BLaER1 treated with 17β-estradiol and CSF1 and Interleukin-3, amounts not matched to agents 10 nM and 100 nM (cell line): ENCODE data around the gene TTC21B.
"Not testable (repeated sequence)": the region's sequence is repeated elsewhere in the genome, so short reads cannot be mapped to it uniquely, and the experiment has no call there.

Experiments
- H3K27ac ChIP-seq, 11 experiments: shearing (Covaris generic); formaldehyde crosslinking; 2 replicates each; pipeline ENCODE4 v1.8.1; 2022
- H3K27me3 ChIP-seq, 11 experiments: shearing (Covaris generic); formaldehyde crosslinking; 2 replicates each; pipeline ENCODE4 v1.8.1; 2022
- H3K36me3 ChIP-seq, 11 experiments: shearing (Covaris generic); formaldehyde crosslinking; 2 replicates each; pipeline ENCODE4 v1.8.1; 2022
- H3K4me1 ChIP-seq, 10 experiments: shearing (Covaris generic); formaldehyde crosslinking; 2 replicates each; pipeline ENCODE4 v1.8.1; 2022
- H3K4me2 ChIP-seq, 11 experiments: shearing (Covaris generic); formaldehyde crosslinking; 2 replicates each; pipeline ENCODE4 v1.8.1; 2022
- H3K4me3 ChIP-seq, 10 experiments: shearing (Covaris generic); formaldehyde crosslinking; 2 replicates each; pipeline ENCODE4 v1.8.1; 2022
- H3K9ac ChIP-seq, 11 experiments: shearing (Covaris generic); formaldehyde crosslinking; 2 replicates each; pipeline ENCODE4 v1.8.1; 2022
- H3K9me3 ChIP-seq, 11 experiments: shearing (Covaris generic); formaldehyde crosslinking; replicated peaks in 1 of 11; 2 replicates each; pipeline ENCODE4 v1.8.1; 2022
- H4K20me1 ChIP-seq, 11 experiments: shearing (Covaris generic); formaldehyde crosslinking; 2 replicates each; pipeline ENCODE4 v1.8.1; 2022
- Cebpa-rat ChIP-seq, 11 experiments: shearing (Covaris generic); IDR thresholded peaks; 2 replicates each; pipeline ENCODE4 v1.8.1; 2022

The TTC21B gene

GRCh38 chr2:165953655-165954606 is at the start of gene TTC21B:
Gene TTC21B (minus strand): TSS chr2:165953776. CDS start chr2:165953705, 71 bp downstream.
- Histone ChIP-seq H3K4me1 (peaks cover 15 to 30% (median 26%) of the 10 kb centered on the region in 10 experiments), H3K4me2 (peak within 1 kb of the TSS; percentile 69 to 89 (median 83)), H3K36me3 (peaks cover under 1 to 23% (median 6%) of the 10 kb centered on the region in 11 experiments; a peak in 18 of 22 replicates), H4K20me1 (peaks cover 0 to 27% (median 6%) of the 10 kb centered on the region in 11 experiments; a peak in 6 of 22 replicates), H3K27me3 (no peaks in the 10 kb centered on the region), H3K9me3 (peaks cover 7 to 18% (median 13%) of the 10 kb centered on the region in 11 experiments; a peak in 20 of 22 replicates), H3K27ac (peak within 1 kb of the TSS; percentile 57 to 83 (median 81); a peak in 21 of 22 replicates), H3K4me3 (peak within 1 kb of the TSS; percentile 70 to 87 (median 80)), H3K9ac (peak within 1 kb of the TSS; percentile 81 to 94 (median 87))
- no peak for TF ChIP-seq Cebpa-rat (IDR thresholded peaks at IDR 0.05)

- no peak overlapping the region for H3K9ac ChIP-seq
- H3K4me1 ChIP-seq, result no peaks in the 10 kb centered on the region
- no peaks in the 10 kb centered on the region for H3K36me3 ChIP-seq
- no peaks in the 10 kb centered on the region for H3K27me3 ChIP-seq
- no peak overlapping the region for H3K4me3 ChIP-seq
- H3K27ac ChIP-seq, result no peak overlapping the region
- no peaks in the 10 kb centered on the region for H3K9me3 ChIP-seq
- TF ChIP-seq Cebpa-rat (IDR thresholded peaks at IDR 0.05), result no peak
- no peak overlapping the region for H3K4me2 ChIP-seq
- no peaks in the 10 kb centered on the region for H4K20me1 ChIP-seq
These were observed 46.8 kb upstream of the TTC21B start for GRCh38 chr2:166000401-166000800.

GRCh38 chr2:165990846-165991245 is 37.3 kb upstream of the TTC21B start:
- H3K9me3 ChIP-seq, result no peaks in the 10 kb centered on the region
- no peak for TF ChIP-seq Cebpa-rat (IDR thresholded peaks at IDR 0.05)
- no peak overlapping the region for H3K9ac ChIP-seq
- no peak overlapping the region for H3K4me3 ChIP-seq
- H4K20me1 ChIP-seq, result no peaks in the 10 kb centered on the region
- no peak overlapping the region for H3K27ac ChIP-seq
- H3K4me2 ChIP-seq, result no peak overlapping the region
- no peaks in the 10 kb centered on the region for H3K27me3 ChIP-seq
- no peaks in the 10 kb centered on the region for H3K4me1 ChIP-seq
- H3K36me3 ChIP-seq, result no peaks in the 10 kb centered on the region

- Histone ChIP-seq H3K4me2 (no peak overlapping the region), H3K36me3 (no peaks in the 10 kb centered on the region), H4K20me1 (no peaks in the 10 kb centered on the region), H3K27ac (no peak overlapping the region), H3K9ac (no peak overlapping the region), H3K4me1 (no peaks in the 10 kb centered on the region), H3K4me3 (no peak overlapping the region), H3K9me3 (no peaks in the 10 kb centered on the region), H3K27me3 (no peaks in the 10 kb centered on the region)
- TF ChIP-seq Cebpa-rat (IDR thresholded peaks at IDR 0.05), result no peak
These were observed 36.3 kb upstream of the TTC21B start for GRCh38 chr2:165989851-165990250.

GRCh38 chr2:165985120-165985519 is 31.5 kb upstream of the TTC21B start:
- Histone ChIP-seq H3K27me3 (no peaks in the 10 kb centered on the region), H4K20me1 (no peaks in the 10 kb centered on the region), H3K4me3 (no peak overlapping the region), H3K9me3 (no peaks in the 10 kb centered on the region), H3K27ac (no peak overlapping the region), H3K36me3 (no peaks in the 10 kb centered on the region), H3K9ac (no peak overlapping the region), H3K4me1 (no peaks in the 10 kb centered on the region), H3K4me2 (no peak overlapping the region)
- TF ChIP-seq Cebpa-rat (IDR thresholded peaks at IDR 0.05), result no peak

- not testable (repeated sequence) for H3K4me1 ChIP-seq, H3K4me3 ChIP-seq, H3K27ac ChIP-seq, H3K27me3 ChIP-seq, H3K9me3 ChIP-seq, H4K20me1 ChIP-seq, H3K36me3 ChIP-seq, H3K9ac ChIP-seq, H3K4me2 ChIP-seq
These were observed 18.6 kb upstream of the TTC21B start for GRCh38 chr2:165972161-165972560.

- no peak for TF ChIP-seq Cebpa-rat (IDR thresholded peaks at IDR 0.05)
- H4K20me1 ChIP-seq, result no peaks in the 10 kb centered on the region
- H3K4me3 ChIP-seq, result no peak overlapping the region
- H3K4me1 ChIP-seq, result no peaks in the 10 kb centered on the region
- no peak overlapping the region for H3K4me2 ChIP-seq
- H3K27me3 ChIP-seq, result no peaks in the 10 kb centered on the region
- H3K9me3 ChIP-seq, result 0 out of 22 replicates have a peak, but pooled peaks cover 0 to 4% (median 0%) of the 10 kb centered on the region in 11 experiments
- no peaks in the 10 kb centered on the region for H3K36me3 ChIP-seq
- no peak overlapping the region for H3K27ac ChIP-seq
- no peak overlapping the region for H3K9ac ChIP-seq
These were observed 17.1 kb upstream of the TTC21B start for GRCh38 chr2:165970663-165971062.

- TF ChIP-seq Cebpa-rat (IDR thresholded peaks at IDR 0.05), result no peak
- Histone ChIP-seq H3K36me3 (no peaks in the 10 kb centered on the region), H3K27me3 (no peaks in the 10 kb centered on the region), H3K4me2 (no peak overlapping the region), H3K9me3 (0 out of 22 replicates have a peak, but pooled peaks cover 0 to 4% (median 0%) of the 10 kb centered on the region in 11 experiments), H3K4me1 (no peaks in the 10 kb centered on the region), H3K9ac (no peak overlapping the region), H3K27ac (no peak overlapping the region), H3K4me3 (no peak overlapping the region), H4K20me1 (no peaks in the 10 kb centered on the region)
These were observed 15.7 kb upstream of the TTC21B start for GRCh38 chr2:165969227-165969626.

- H3K4me2 ChIP-seq, result no peak overlapping the region
- TF ChIP-seq Cebpa-rat (IDR thresholded peaks at IDR 0.05), result no peak
- H4K20me1 ChIP-seq, result no peaks in the 10 kb centered on the region
- no peak overlapping the region for H3K9ac ChIP-seq
- H3K9me3 ChIP-seq, result 0 out of 22 replicates have a peak, but pooled peaks cover 0 to 4% (median 0%) of the 10 kb centered on the region in 11 experiments
- no peaks in the 10 kb centered on the region for H3K36me3 ChIP-seq
- H3K27ac ChIP-seq, result no peak overlapping the region
- no peaks in the 10 kb centered on the region for H3K4me1 ChIP-seq
- H3K27me3 ChIP-seq, result no peaks in the 10 kb centered on the region
- H3K4me3 ChIP-seq, result no peak overlapping the region
These were observed 14.2 kb upstream of the TTC21B start for GRCh38 chr2:165967746-165968145.
